ENCODE data around the gene SLC4A2.
A peak's percentile ranks its signal among the peaks of the same experiment; 100 is the strongest.

Gene SLC4A2

DNA sequence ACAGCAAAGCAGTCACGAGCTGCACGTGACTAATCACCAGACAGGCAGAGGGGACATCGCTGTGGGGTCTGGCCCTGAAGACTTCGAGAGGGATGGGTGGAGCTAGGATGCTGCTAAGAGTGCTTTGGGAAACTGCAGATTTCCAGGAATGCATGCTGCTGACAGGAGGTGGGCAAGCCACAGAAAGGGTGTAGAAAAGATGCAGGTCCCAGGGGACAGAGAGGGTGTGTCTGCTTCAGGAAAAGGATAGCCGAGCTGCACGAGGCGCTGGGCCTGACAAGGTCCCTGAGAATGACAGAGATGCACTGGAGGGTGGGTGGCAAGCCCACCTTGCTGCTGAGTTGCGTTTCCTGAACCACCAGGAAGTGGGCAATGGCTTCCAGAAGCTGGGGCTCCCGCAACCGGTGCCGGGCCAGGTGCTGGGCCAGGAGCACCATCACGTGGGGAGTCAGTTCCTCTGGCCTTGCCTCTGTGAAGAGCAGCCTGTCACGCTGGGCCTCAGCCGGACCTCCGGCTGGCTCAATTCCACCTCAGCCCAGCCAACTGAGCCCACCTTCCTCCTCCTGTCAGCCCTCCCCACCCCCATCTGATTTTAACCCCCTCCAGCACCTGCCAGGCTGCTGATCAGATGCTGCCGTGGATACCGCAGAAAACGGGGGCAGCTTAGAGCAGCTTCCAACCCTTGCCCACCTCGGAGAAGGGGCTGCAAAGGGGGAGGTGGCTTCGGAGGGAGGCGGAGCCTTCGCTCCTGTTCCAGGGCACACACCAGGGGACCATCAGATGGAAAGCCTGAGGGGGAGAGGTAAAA lies 19.0 kb downstream of the SLC4A2 start:
- no peaks in the 10 kb centered on the region for H3K9me3 ChIP-seq (ENCODE audit: control insufficient read depth, insufficient read depth, low read depth, low read length)
- H3K4me3 ChIP-seq (ENCODE audit: low read depth, low read length) = no peak overlapping the region
- ChIA-PET POLR2A (interaction anchor here (1.2 to 4.8 kb wide), 6 partner anchors 9 to 50 kb away, joined by 3 to 22 read pairs (median 6); partner anchors contain the start of genes ABCB8 and CDK5), CTCF (interaction anchor here (0.6 to 1.2 kb wide), 4 partner anchors 15 to 97 kb away, joined by 3 to 4 read pairs (median 4); no protein-coding TSS in a partner anchor)
- H3K36me3 ChIP-seq (ENCODE audit: control insufficient read depth in 2 of 2, insufficient read depth in 1 of 2, low read length in 2 of 2) = peaks cover under 1 to 61% of the 10 kb centered on the region in 2 experiments; a peak in 2 of 3 replicates
- H3K27ac ChIP-seq (ENCODE audit: extremely low read depth, low read depth, low read length) = no peak overlapping the region
- peaks cover 7% of the 10 kb centered on the region; the same call in 1 of the 2 replicates for H3K4me1 ChIP-seq (ENCODE audit: control insufficient read depth, insufficient read depth, low read length)
- TF ChIP-seq ZNF423 (tag by site-specific recombination; IDR thresholded peaks at IDR 0.05) = peak; percentile 54
- peak; percentile 63; the same call in 1 of the 2 replicates for TF ChIP-seq ZNF10 (tag by site-specific recombination; IDR thresholded peaks at IDR 0.05)
- TF ChIP-seq ZBTB17 (tag by site-specific recombination; IDR thresholded peaks at IDR 0.05) = peak; percentile 98
- no peak for TF ChIP-seq ZNF701 (tag by site-specific recombination; IDR thresholded peaks at IDR 0.05)
- no peak for TF ChIP-seq ZNF19 (tag by site-specific recombination; IDR thresholded peaks at IDR 0.05; ENCODE audit: low read depth)
- no peak for TF ChIP-seq ZBTB8A (tag by site-specific recombination; IDR thresholded peaks at IDR 0.05)
- TF ChIP-seq, protein P1, sequence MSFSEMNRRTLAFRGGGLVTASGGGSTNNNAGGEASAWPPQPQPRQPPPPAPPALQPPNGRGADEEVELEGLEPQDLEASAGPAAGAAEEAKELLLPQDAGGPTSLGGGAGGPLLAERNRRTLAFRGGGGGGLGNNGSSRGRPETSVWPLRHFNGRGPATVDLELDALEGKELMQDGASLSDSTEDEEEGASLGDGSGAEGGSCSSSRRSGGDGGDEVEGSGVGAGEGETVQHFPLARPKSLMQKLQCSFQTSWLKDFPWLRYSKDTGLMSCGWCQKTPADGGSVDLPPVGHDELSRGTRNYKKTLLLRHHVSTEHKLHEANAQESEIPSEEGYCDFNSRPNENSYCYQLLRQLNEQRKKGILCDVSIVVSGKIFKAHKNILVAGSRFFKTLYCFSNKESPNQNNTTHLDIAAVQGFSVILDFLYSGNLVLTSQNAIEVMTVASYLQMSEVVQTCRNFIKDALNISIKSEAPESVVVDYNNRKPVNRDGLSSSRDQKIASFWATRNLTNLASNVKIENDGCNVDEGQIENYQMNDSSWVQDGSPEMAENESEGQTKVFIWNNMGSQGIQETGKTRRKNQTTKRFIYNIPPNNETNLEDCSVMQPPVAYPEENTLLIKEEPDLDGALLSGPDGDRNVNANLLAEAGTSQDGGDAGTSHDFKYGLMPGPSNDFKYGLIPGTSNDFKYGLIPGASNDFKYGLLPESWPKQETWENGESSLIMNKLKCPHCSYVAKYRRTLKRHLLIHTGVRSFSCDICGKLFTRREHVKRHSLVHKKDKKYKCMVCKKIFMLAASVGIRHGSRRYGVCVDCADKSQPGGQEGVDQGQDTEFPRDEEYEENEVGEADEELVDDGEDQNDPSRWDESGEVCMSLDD (tag by site-specific recombination; IDR thresholded peaks at IDR 0.05) = peak; percentile 35; the same call in 1 of the 2 replicates
- TF ChIP-seq KLF8 (tag by site-specific recombination; IDR thresholded peaks at IDR 0.05) = peak; percentile 84
- TF ChIP-seq KLF10 (tag by site-specific recombination; IDR thresholded peaks at IDR 0.05) = peak; percentile 84
- TF ChIP-seq GLIS1 (tag by site-specific recombination; IDR thresholded peaks at IDR 0.05) = peak; percentile 70
- TF ChIP-seq, protein P2, sequence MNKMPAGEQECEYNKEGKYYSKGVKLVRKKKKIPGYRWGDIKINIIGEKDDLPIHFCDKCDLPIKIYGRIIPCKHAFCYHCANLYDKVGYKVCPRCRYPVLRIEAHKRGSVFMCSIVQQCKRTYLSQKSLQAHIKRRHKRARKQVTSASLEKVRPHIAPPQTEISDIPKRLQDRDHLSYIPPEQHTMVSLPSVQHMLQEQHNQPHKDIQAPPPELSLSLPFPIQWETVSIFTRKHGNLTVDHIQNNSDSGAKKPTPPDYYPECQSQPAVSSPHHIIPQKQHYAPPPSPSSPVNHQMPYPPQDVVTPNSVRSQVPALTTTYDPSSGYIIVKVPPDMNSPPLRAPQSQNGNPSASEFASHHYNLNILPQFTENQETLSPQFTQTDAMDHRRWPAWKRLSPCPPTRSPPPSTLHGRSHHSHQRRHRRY (tag by site-specific recombination; IDR thresholded peaks at IDR 0.05) = no peak
- TF ChIP-seq SP7 (tag by site-specific recombination; IDR thresholded peaks at IDR 0.05) = peak; percentile 81; the same call in 1 of the 2 replicates
- peak; percentile 29; the same call in 1 of the 2 replicates for TF ChIP-seq ZEB2 (tag by site-specific recombination; IDR thresholded peaks at IDR 0.05)
- 0 out of 2 replicates have a peak, but pooled peaks have one; percentile 20 for TF ChIP-seq ZNF600 (tag by site-specific recombination; IDR thresholded peaks at IDR 0.05)
- TF ChIP-seq, protein P3, sequence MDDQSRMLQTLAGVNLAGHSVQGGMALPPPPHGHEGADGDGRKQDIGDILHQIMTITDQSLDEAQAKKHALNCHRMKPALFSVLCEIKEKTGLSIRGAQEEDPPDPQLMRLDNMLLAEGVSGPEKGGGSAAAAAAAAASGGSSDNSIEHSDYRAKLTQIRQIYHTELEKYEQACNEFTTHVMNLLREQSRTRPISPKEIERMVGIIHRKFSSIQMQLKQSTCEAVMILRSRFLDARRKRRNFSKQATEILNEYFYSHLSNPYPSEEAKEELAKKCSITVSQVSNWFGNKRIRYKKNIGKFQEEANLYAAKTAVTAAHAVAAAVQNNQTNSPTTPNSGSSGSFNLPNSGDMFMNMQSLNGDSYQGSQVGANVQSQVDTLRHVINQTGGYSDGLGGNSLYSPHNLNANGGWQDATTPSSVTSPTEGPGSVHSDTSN (CRISPR knock-in tag; IDR thresholded peaks at IDR 0.05) = no peak
- peak; percentile 24; the same call in 1 of the 2 replicates for TF ChIP-seq ZNF341 (tag by site-specific recombination; IDR thresholded peaks at IDR 0.05; ENCODE audit: low read depth)
- TF ChIP-seq ZIC2 (tag by site-specific recombination; IDR thresholded peaks at IDR 0.05) = 0 out of 2 replicates have a peak, but pooled peaks have one; percentile 11
- peak; percentile 30 for TF ChIP-seq ZBTB48 (tag by site-specific recombination; IDR thresholded peaks at IDR 0.05)
- peak; percentile 88 for TF ChIP-seq GLIS2 (tag by site-specific recombination; IDR thresholded peaks at IDR 0.05)
- TF ChIP-seq KLF1 (tag by site-specific recombination; IDR thresholded peaks at IDR 0.05) = peak; percentile 92
- TF ChIP-seq SCRT2 (tag by site-specific recombination; IDR thresholded peaks at IDR 0.05) = 0 out of 2 replicates have a peak, but pooled peaks have one; percentile 39
- TF ChIP-seq, protein P4, sequence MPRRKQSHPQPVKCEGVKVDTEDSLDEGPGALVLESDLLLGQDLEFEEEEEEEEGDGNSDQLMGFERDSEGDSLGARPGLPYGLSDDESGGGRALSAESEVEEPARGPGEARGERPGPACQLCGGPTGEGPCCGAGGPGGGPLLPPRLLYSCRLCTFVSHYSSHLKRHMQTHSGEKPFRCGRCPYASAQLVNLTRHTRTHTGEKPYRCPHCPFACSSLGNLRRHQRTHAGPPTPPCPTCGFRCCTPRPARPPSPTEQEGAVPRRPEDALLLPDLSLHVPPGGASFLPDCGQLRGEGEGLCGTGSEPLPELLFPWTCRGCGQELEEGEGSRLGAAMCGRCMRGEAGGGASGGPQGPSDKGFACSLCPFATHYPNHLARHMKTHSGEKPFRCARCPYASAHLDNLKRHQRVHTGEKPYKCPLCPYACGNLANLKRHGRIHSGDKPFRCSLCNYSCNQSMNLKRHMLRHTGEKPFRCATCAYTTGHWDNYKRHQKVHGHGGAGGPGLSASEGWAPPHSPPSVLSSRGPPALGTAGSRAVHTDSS (tag by site-specific recombination; IDR thresholded peaks at IDR 0.05) = no peak
- TF ChIP-seq, protein P5, sequence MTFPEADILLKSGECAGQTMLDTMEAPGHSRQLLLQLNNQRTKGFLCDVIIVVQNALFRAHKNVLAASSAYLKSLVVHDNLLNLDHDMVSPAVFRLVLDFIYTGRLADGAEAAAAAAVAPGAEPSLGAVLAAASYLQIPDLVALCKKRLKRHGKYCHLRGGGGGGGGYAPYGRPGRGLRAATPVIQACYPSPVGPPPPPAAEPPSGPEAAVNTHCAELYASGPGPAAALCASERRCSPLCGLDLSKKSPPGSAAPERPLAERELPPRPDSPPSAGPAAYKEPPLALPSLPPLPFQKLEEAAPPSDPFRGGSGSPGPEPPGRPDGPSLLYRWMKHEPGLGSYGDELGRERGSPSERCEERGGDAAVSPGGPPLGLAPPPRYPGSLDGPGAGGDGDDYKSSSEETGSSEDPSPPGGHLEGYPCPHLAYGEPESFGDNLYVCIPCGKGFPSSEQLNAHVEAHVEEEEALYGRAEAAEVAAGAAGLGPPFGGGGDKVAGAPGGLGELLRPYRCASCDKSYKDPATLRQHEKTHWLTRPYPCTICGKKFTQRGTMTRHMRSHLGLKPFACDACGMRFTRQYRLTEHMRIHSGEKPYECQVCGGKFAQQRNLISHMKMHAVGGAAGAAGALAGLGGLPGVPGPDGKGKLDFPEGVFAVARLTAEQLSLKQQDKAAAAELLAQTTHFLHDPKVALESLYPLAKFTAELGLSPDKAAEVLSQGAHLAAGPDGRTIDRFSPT (tag by site-specific recombination; IDR thresholded peaks at IDR 0.05) = peak; percentile 7; the same call in 1 of the 2 replicates
- TF ChIP-seq, protein P6, sequence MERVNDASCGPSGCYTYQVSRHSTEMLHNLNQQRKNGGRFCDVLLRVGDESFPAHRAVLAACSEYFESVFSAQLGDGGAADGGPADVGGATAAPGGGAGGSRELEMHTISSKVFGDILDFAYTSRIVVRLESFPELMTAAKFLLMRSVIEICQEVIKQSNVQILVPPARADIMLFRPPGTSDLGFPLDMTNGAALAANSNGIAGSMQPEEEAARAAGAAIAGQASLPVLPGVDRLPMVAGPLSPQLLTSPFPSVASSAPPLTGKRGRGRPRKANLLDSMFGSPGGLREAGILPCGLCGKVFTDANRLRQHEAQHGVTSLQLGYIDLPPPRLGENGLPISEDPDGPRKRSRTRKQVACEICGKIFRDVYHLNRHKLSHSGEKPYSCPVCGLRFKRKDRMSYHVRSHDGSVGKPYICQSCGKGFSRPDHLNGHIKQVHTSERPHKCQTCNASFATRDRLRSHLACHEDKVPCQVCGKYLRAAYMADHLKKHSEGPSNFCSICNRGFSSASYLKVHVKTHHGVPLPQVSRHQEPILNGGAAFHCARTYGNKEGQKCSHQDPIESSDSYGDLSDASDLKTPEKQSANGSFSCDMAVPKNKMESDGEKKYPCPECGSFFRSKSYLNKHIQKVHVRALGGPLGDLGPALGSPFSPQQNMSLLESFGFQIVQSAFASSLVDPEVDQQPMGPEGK (tag by site-specific recombination; IDR thresholded peaks at IDR 0.05) = peak; percentile 78
